Adrenal gland (tissue), 5 donors: ENCODE results near the gene NTPCR.

Experiments used
- CTCF ChIP-seq, 6 experiments: fragments of 450-650 bp in 4 of 6; fragments of 200-600 bp in 2 of 6; sonication (generic) in 1 of 6; IDR thresholded peaks; 1 replicate in 5 of 6; 2 replicates in 1 of 6; pipeline versions ENCODE4 v1.5.1 to v1.8.0; 2016 to 2021; ENCODE audit warnings: antibody characterized with exemption in 6 of 6, mild to moderate bottlenecking in 2 of 6, moderate library complexity in 1 of 6
- POLR2A ChIP-seq, 2 donors: fragments of 450-650 bp; IDR thresholded peaks; one replicate each; pipeline ENCODE4 v1.6.1; 2017; ENCODE audit warnings: antibody characterized with exemption in 2 of 2, mild to moderate bottlenecking in 2 of 2, moderate library complexity in 1 of 2
- donor health status: DM: no; HTN: no; CAD: no.

GRCh38 chr1:232942413-232943294 lies 7.8 kb upstream of the NTPCR start:
- TF ChIP-seq CTCF (IDR thresholded peaks at IDR 0.05) (no peak), POLR2A (IDR thresholded peaks at IDR 0.05) (no peak)
